ENCODE results near the gene PLXNA4.

PLXNA4 gene

GRCh38 chr7:132379292-132379691 lies 197.0 kb downstream of the PLXNA4 start (continued):
- TF ChIP-seq SCRT2 (tag by site-specific recombination; IDR thresholded peaks at IDR 0.05) (no peak), KLF17 (tag by site-specific recombination; IDR thresholded peaks at IDR 0.05) (no peak)

- no peak overlapping the region for H3K4me3 ChIP-seq (ENCODE audit: low read depth, low read length)
- no peak for TF ChIP-seq ZNF157 (tag by site-specific recombination; IDR thresholded peaks at IDR 0.05)
- peak; percentile 86 for TF ChIP-seq PRDM10 (tag by site-specific recombination; IDR thresholded peaks at IDR 0.05)
- no peaks in the 10 kb centered on the region for H3K9me3 ChIP-seq (ENCODE audit: control insufficient read depth, insufficient read depth, low read depth, low read length)
- ChIA-PET CTCF (no interaction called here), POLR2A (interaction anchor here (0.6 kb wide), 1 partner anchor 473 kb away, joined by 3 read pairs; no protein-coding TSS in a partner anchor)
- H3K4me1 ChIP-seq (ENCODE audit: control insufficient read depth, insufficient read depth, low read length): no peaks in the 10 kb centered on the region
- no peak overlapping the region for H3K27ac ChIP-seq (ENCODE audit: extremely low read depth, low read depth, low read length)
- H3K36me3 ChIP-seq (ENCODE audit: control insufficient read depth in 2 of 2, insufficient read depth in 1 of 2, low read length in 2 of 2): no peaks in the 10 kb centered on the region
Observed at GRCh38 chr7:132377703-132378584, 198.3 kb downstream of the PLXNA4 start.

- CTCF ChIA-PET: no interaction called here
- H3K4me1 ChIP-seq (ENCODE audit: control insufficient read depth, insufficient read depth, low read length): no peaks in the 10 kb centered on the region
Observed at GRCh38 chr7:132377015-132377414, 199.3 kb downstream of the PLXNA4 start.

GRCh38 chr7:132376361-132377013 lies 199.8 kb downstream of the PLXNA4 start:
- CTCF ChIA-PET: no interaction called here
- TF ChIP-seq ZNF140 (tag by site-specific recombination; IDR thresholded peaks at IDR 0.05): no peak
- no peak for TF ChIP-seq ZNF664 (tag by site-specific recombination; IDR thresholded peaks at IDR 0.05)
- no peak for TF ChIP-seq ZNF692 (tag by site-specific recombination; IDR thresholded peaks at IDR 0.05)
- no peak for TF ChIP-seq ZNF514 (tag by site-specific recombination; IDR thresholded peaks at IDR 0.05)
- TF ChIP-seq REST (tag by site-specific recombination; IDR thresholded peaks at IDR 0.05): no peak

More at GRCh38 chr7:132377015-132377414, 199.3 kb downstream of the PLXNA4 start:
- Histone ChIP-seq H3K9me3 (ENCODE audit: control insufficient read depth, insufficient read depth, low read depth, low read length) (no peaks in the 10 kb centered on the region), H3K4me3 (ENCODE audit: low read depth, low read length) (no peak overlapping the region), H3K27ac (ENCODE audit: extremely low read depth, low read depth, low read length) (no peak overlapping the region), H3K36me3 (ENCODE audit: control insufficient read depth in 2 of 2, insufficient read depth in 1 of 2, low read length in 2 of 2) (no peaks in the 10 kb centered on the region)
- TF ChIP-seq ZNF239 (tag by site-specific recombination; IDR thresholded peaks at IDR 0.05): no peak
- no peak for TF ChIP-seq ZNF416 (tag by site-specific recombination; IDR thresholded peaks at IDR 0.05)
- TF ChIP-seq CTCF (tag by site-specific recombination; IDR thresholded peaks at IDR 0.05): no peak
- TF ChIP-seq OVOL3 (tag by site-specific recombination; IDR thresholded peaks at IDR 0.05): no peak
- TF ChIP-seq TCF7L2 (IDR thresholded peaks at IDR 0.05; ENCODE audit: borderline replicate concordance, low read depth, low read length): no peak
- no peak for TF ChIP-seq ZNF211 (tag by site-specific recombination; IDR thresholded peaks at IDR 0.05; ENCODE audit: low read depth)
- TF ChIP-seq KLF10 (tag by site-specific recombination; IDR thresholded peaks at IDR 0.05): no peak
- POLR2A ChIA-PET: interaction anchor here (0.6 kb wide), 1 partner anchor 472 kb away, joined by 3 read pairs; no protein-coding TSS in a partner anchor

More at GRCh38 chr7:132376361-132377013, 199.8 kb downstream of the PLXNA4 start:
- Histone ChIP-seq H3K4me1 (ENCODE audit: control insufficient read depth, insufficient read depth, low read length) (no peaks in the 10 kb centered on the region), H3K36me3 (ENCODE audit: control insufficient read depth in 2 of 2, insufficient read depth in 1 of 2, low read length in 2 of 2) (no peaks in the 10 kb centered on the region), H3K27ac (ENCODE audit: extremely low read depth, low read depth, low read length) (no peak overlapping the region), H3K4me3 (ENCODE audit: low read depth, low read length) (no peak overlapping the region), H3K9me3 (ENCODE audit: control insufficient read depth, insufficient read depth, low read depth, low read length) (no peaks in the 10 kb centered on the region)
- POLR2A ChIA-PET: no interaction called here

Measured in HEK293 (cell line).